HG03025 (cell line): ENCODE measurements around the gene AGAP5.

Experiments used
- ATAC-seq: cut with Tn5 transposase; IDR thresholded peaks from one replicate; pipeline ENCODE4 v1.9.1; 2021; ENCODE audit warnings: mild to moderate bottlenecking, moderate library complexity; ENCODE audit not compliant: unreplicated experiment, low FRiP score

Gene AGAP5

GRCh38 chr10:73634421-73634820, 63.5 kb downstream of the AGAP5 start:
- no peak for ATAC-seq

GRCh38 chr10:73629165-73629564, 68.7 kb downstream of the AGAP5 start:
- no peak for ATAC-seq

- ATAC-seq = no peak
These were observed 69.5 kb downstream of the AGAP5 start for GRCh38 chr10:73628405-73628804.

- no peak for ATAC-seq
These were observed 70.6 kb downstream of the AGAP5 start for GRCh38 chr10:73627300-73627699.

- ATAC-seq = peak; percentile 85
These were observed 71.8 kb downstream of the AGAP5 start for GRCh38 chr10:73625884-73626752.

- ATAC-seq = peak; percentile 49
These were observed 72.7 kb downstream of the AGAP5 start for GRCh38 chr10:73625004-73625883.
